Neural crest cell (in vitro differentiated cells): ENCODE measurements around the gene DDX3X. TPM values are rescaled to one million over a fixed set of nuclear protein-coding genes. Genes with fewer than 3 reads are reported as not detected.

Experiments used
- DNase-seq: peaks from one replicate; pipeline ENCODE4 v3.0.0; 2021; ENCODE audit warnings: low read depth, mixed read lengths, low spot score
- H3K27ac Mint-ChIP-seq: one replicate; pipeline ENCODE4 v1.8.0; 2021; ENCODE audit warnings: mild to moderate bottlenecking, mixed read lengths; ENCODE audit not compliant: unreplicated experiment
- H3K27me3 Mint-ChIP-seq: 2 replicates; pipeline ENCODE4 v1.8.0; 2021; ENCODE audit warnings: low read depth, mild to moderate bottlenecking, mixed read lengths
- H3K36me3 Mint-ChIP-seq: 2 replicates; pipeline ENCODE4 v1.8.0; 2021; ENCODE audit warnings: low read depth, mild to moderate bottlenecking, mixed read lengths
- H3K4me1 Mint-ChIP-seq: 2 replicates; pipeline ENCODE4 v1.8.0; 2021; ENCODE audit warnings: mixed read lengths
- H3K4me3 Mint-ChIP-seq: one replicate; pipeline ENCODE4 v1.8.0; 2021; ENCODE audit warnings: mild to moderate bottlenecking, mixed read lengths
- H3K9me3 Mint-ChIP-seq: 2 replicates; pipeline ENCODE4 v1.8.0; 2021; ENCODE audit warnings: mixed read lengths
- total RNA-seq: library from RNA; stranded (reverse); gene quantifications from 2 replicates; pipeline ENCODE4 v1.2.1, GENCODE V29; 2021
- TF ChIP-seq, protein P1 (sequence below): fragments of 200-600 bp; sonication (generic); conservative IDR thresholded peaks from 2 replicates; pipeline ENCODE4 v1.5.0; 2021; ENCODE audit warnings: antibody characterized with exemption, mild to moderate bottlenecking

DDX3X gene
- total RNA-seq, 1 donor from 2014 or later: 300 TPM

DNA sequence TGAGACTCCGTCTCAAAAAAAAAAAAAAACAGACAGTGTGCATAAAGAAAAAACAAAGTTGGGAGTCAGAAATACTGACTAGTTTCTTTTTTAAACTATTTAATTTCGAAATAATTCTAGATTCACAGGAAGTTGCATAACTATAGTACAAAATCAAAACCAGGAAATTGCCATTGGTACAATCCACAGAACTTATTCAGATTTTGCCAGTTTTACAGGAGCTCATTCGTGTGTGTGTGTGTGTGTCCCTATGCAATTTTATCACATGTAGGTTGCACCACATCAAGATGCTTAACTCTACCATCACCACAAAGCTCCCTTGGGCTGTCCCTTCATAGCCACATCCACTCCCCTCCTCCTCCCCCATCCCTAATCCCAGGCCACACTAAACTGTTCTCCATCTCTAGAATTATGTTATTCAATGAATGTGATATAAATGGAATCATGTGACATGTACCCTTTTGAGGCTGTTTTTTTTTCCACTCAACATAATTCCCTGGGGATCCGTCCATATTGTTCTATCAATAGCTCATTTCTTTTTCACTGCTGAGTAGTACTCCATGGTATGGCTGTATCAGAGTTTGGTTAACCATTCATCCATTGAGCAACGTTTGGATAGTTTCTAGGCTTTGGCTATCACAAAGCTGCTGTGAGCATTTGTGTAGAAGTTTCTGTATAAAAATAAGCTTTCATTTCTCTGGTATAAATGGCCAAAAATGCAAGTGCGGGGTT lies 16.3 kb upstream of the DDX3X start:
- DNase-seq: no peak
- Mint-ChIP-seq H3K36me3 (no peaks in the 10 kb centered on the region), H3K4me1 (no peaks in the 10 kb centered on the region), H3K27me3 (no peaks in the 10 kb centered on the region), H3K9me3 (peaks cover 3% of the 10 kb centered on the region), H3K4me3 (no peak overlapping the region), H3K27ac (no peak overlapping the region)
- TF ChIP-seq, protein P1, sequence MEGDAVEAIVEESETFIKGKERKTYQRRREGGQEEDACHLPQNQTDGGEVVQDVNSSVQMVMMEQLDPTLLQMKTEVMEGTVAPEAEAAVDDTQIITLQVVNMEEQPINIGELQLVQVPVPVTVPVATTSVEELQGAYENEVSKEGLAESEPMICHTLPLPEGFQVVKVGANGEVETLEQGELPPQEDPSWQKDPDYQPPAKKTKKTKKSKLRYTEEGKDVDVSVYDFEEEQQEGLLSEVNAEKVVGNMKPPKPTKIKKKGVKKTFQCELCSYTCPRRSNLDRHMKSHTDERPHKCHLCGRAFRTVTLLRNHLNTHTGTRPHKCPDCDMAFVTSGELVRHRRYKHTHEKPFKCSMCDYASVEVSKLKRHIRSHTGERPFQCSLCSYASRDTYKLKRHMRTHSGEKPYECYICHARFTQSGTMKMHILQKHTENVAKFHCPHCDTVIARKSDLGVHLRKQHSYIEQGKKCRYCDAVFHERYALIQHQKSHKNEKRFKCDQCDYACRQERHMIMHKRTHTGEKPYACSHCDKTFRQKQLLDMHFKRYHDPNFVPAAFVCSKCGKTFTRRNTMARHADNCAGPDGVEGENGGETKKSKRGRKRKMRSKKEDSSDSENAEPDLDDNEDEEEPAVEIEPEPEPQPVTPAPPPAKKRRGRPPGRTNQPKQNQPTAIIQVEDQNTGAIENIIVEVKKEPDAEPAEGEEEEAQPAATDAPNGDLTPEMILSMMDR: no peak

DNA sequence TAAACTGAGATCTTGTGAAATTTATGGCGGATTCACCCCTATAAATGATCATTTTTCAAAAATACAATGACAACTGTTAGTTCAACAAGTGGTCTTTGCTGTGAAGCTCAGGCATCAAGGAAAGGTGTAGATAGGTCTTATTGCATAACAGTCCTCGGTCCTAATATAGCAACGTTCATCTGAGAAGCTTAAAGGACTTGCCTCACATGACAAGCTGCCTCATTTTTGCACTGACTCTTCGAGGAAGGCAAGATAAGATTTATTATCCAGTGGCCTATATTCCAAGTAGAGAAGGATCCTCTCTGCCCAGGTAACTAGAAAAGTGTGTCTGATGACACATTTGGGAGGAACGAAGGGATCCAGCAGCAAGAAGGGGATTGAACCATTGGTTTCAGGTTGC lies 13.6 kb upstream of the DDX3X start:
- no peak overlapping the region for H3K27ac Mint-ChIP-seq
- TF ChIP-seq, protein P1: no peak
- no peaks in the 10 kb centered on the region for H3K4me1 Mint-ChIP-seq
- no peak for DNase-seq
- H3K4me3 Mint-ChIP-seq: no peak overlapping the region
- H3K36me3 Mint-ChIP-seq: no peaks in the 10 kb centered on the region
- no peaks in the 10 kb centered on the region for H3K27me3 Mint-ChIP-seq
- H3K9me3 Mint-ChIP-seq: peaks cover 3% of the 10 kb centered on the region

DNA sequence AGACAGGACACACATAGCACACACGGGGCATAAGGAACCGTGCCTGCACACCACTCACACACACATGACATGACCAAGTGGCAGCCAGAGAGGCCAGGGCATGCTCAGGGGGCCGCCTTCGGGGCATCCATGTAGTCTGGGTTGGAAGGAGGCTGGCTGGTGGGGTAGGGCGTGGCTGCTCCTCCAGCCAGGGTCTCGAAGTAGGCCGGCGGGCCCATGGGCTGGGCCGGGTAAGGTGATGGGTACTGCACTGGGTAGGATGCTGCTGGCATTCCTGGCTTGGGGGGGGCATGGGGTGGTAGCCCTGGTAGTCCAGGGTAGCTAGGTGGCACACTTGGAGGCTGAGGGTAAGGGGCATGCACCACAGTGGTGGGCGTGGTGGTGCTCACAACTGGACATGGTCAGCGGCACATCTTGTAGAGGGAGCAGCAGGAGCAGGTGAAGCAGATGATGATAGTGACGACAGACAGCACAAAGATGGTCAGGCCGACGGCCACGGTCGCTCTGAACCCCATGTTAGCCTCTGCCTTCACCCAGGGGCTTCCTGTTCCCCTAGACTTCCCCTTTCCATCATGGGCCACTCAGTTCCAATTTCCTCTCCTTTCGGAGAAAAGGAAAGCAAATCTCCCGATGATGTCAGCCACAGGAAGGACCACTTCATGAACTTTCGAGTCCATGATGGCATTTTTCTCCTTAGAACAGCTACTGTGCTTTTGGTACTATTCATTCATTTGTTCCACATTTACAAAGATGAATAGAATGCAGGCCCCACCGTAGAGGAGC lies 10.9 kb upstream of the DDX3X start:
- Mint-ChIP-seq H3K27ac (no peak overlapping the region), H3K4me1 (no peaks in the 10 kb centered on the region), H3K27me3 (no peaks in the 10 kb centered on the region), H3K9me3 (peaks cover 4% of the 10 kb centered on the region), H3K4me3 (no peak overlapping the region), H3K36me3 (no peaks in the 10 kb centered on the region)
- TF ChIP-seq, protein P1: no peak
- DNase-seq: no peak

DNA sequence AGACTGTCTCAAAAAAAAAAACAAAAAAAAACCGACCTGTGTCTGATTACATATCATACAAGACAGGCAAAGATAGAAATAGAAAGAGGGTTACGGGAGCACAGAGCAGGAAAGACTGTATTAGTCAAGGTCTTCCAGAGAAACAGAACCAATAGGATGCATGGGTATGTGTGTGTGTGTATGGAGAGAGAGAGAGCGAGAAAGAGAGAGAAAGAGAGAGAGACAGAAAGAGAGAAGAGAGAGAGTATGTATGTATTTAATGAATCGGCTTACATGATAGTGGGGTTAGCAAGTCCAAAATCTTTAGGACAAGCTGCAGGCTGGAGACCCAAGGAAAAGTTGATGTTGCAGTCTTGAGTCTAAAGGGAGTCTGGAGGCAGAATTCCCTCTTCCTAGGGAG lies 7.5 kb upstream of the DDX3X start:
- DNase-seq: no peak
- Mint-ChIP-seq H3K36me3 (no peaks in the 10 kb centered on the region), H3K9me3 (peaks cover 4% of the 10 kb centered on the region), H3K4me3 (no peak overlapping the region), H3K27ac (no peak overlapping the region), H3K4me1 (no peaks in the 10 kb centered on the region), H3K27me3 (peaks cover 5% of the 10 kb centered on the region)
- TF ChIP-seq, protein P1: no peak

DNA sequence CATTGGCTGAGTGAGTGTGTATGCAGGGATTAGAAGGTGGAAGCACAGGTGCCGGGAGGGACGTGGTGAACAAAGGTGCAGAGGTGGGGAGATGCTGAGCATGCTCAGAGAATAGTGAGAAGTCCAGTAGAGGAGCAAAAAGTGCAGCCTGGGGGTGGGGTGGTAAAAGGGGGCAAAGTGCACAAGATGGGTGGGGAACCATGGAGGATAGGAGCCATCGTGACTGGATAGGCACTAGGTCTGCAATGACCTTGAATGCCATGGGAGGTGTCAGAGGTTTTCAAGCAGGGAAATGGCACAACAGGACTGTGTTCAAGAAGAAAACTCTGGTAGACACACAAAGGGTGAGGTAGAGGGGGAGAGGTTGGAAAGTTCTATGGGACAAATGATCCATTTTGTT lies 6.6 kb upstream of the DDX3X start:
- H3K27ac Mint-ChIP-seq: no peak overlapping the region
- no peak for DNase-seq
- H3K4me3 Mint-ChIP-seq: no peak overlapping the region
- peaks cover 4% of the 10 kb centered on the region for H3K9me3 Mint-ChIP-seq
- TF ChIP-seq, protein P1: no peak
- peaks cover 6% of the 10 kb centered on the region for H3K27me3 Mint-ChIP-seq
- peaks cover 7% of the 10 kb centered on the region for H3K4me1 Mint-ChIP-seq
- no peaks in the 10 kb centered on the region for H3K36me3 Mint-ChIP-seq
